Lower leg skin (tissue), 4 donors: Measurements from ENCODE around the gene DPEP2. TPM values are rescaled to one million over a fixed set of nuclear protein-coding genes. Genes with fewer than 3 reads are reported as not detected.
"Not testable (repeated sequence)": the region's sequence is repeated elsewhere in the genome, so short reads cannot be mapped to it uniquely, and the experiment has no call there.

Experiments
- DNase-seq, 2 donors: peaks; one replicate each; pipeline ENCODE4 v3.0.0-alpha.2; 2019; ENCODE audit warnings: low spot score in 2 of 2
- H3K4me3 ChIP-seq: fragments of 200-600 bp; sonication (generic); 2 replicates; pipeline ENCODE4 v1.5.1; 2017; ENCODE audit warnings: mild to moderate bottlenecking, low read depth; ENCODE audit not compliant: poor library complexity, severe bottlenecking
- POLR2A ChIP-seq, 2 donors: fragments of 450-650 bp; IDR thresholded peaks; one replicate each; pipeline ENCODE4 v1.6.1; 2016 to 2017; ENCODE audit warnings: antibody characterized with exemption in 2 of 2, mild to moderate bottlenecking in 1 of 2, moderate library complexity in 1 of 2
- WGBS, 2 donors: methylation state at CpG; one replicate each; pipeline ENCODE4 v1.1.5; 2018; 5-methylcytosine and 5-hydroxymethylcytosine counted together
- intact Hi-C: fragments of 100-400 bp; cut with DNase I; formaldehyde crosslinking; loops from one replicate; pipeline ENCODE4 v1.15.0; 2023; ENCODE audit warnings: low total_unique reads
- total RNA-seq, 4 donors: library from RNA; depleted of rRNA; stranded (reverse); fragments of >200 nt; gene quantifications; one replicate each; pipeline ENCODE4 v1.1.0, GENCODE V29; 2016
- TF ChIP-seq, protein P1 (sequence below), 3 donors: fragments of 450-650 bp; IDR thresholded peaks; one replicate each; pipeline ENCODE4 v1.5.1; 2016; ENCODE audit warnings: antibody characterized with exemption in 3 of 3, mild to moderate bottlenecking in 3 of 3, moderate library complexity in 2 of 3

The DPEP2 gene, protein sequence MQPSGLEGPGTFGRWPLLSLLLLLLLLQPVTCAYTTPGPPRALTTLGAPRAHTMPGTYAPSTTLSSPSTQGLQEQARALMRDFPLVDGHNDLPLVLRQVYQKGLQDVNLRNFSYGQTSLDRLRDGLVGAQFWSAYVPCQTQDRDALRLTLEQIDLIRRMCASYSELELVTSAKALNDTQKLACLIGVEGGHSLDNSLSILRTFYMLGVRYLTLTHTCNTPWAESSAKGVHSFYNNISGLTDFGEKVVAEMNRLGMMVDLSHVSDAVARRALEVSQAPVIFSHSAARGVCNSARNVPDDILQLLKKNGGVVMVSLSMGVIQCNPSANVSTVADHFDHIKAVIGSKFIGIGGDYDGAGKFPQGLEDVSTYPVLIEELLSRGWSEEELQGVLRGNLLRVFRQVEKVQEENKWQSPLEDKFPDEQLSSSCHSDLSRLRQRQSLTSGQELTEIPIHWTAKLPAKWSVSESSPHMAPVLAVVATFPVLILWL
- 1 to 10 TPM in 3 of 4 donors, under 1 TPM in 1; 0.52 to 5.9 (median 1.7) TPM for total RNA-seq

DNA sequence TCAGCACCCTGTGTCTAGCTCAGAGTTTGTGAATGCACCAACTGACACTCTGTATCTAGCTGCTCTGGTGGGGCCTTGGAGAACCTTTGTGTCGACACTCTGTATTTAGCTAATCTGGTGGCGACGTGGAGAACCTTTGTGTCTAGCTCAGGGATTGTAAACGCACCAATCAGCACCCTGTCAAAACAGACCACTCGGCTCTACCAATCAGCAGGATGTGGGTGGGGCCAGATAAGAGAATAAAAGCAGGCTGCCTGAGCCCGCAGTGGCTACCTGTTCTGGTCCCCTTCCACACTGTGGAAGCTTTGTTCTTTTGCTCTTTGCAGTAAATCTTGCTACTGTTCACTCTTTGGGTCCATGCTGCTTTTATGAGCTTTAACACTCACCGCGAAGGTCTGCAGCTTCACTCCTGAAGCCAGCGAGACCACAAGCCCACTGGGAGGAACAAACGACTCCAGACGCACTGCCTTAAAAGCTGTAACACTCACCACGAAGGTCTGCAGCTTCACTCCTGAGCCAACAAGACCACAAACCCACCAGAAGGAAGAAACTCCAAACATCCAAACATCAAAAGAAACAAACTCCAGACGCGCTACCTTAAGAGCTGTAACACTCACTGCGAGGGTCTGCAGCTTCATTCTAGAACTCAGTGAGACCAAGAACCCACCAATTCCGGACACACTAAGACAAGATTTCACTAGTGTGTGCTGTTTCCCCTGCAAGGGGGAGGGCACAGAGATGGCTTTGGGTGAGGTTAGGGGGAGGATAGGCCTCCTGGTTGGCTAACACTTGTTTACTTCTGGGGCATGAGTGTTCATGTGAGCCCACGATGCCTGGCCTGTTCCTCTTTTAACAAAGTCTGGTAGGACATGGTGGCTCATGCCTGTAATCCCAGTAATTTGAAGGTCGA lies at the start of gene DPEP2:
DPEP2 (minus strand) TSS at position 706 of the 910 bp plus-strand sequence. CDS start 6,272 bp downstream, outside the sequence.
- DNase-seq: peak in 1 of 2 donors; percentile 41
- not testable (repeated sequence) for H3K4me3 ChIP-seq
- 71 to 75% methylated on average over 18 of the region's 18 CpGs for WGBS, 2 donors
- intact Hi-C loops: loop anchor here (10.0 kb wide), 1 partner anchor 226 kb away; no protein-coding TSS in a partner anchor

DNA sequence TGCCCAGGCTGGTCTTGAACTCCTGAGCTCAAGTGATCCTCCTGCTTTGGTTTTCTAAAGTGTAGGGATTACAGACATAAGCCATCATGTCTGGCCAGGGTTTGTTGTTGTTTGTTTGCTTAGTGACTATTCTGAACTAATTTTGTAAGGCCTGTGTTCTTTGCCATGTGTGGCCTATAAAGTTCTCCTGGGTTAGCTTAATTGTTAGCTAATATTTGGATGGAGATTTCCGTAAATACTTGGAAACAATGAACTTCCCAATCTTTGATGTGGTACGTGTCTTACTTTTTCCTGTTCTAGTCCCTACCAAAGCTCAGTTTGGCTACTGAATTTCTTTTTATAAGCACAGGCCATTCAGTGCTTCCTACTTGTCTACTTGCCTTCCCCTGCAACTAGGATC lies 48.7 kb upstream of the DPEP2 start:
- intact Hi-C loops: loop anchor here (10.0 kb wide), 1 partner anchor 223 kb away; no protein-coding TSS in a partner anchor

DNA sequence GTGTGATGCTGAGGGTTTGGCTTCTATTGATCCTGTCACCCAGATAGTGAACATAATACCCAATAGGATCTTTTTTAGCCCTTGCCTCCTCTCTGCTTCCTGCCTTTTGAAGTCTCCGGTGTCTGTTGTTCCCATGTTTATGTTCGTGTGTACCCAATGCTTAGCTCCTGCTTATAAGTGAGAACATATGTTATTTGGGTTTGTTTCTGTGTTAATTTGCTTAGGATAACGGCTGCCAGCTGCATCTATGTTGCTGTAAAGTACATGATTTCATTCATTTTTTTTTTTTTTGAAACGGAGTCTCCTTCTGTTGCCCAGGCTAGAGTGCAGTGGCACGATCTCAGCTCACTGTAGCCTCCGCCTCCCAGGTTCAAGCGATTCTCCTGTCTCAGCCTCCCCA lies 46.8 kb upstream of the DPEP2 start:
- no peak for TF ChIP-seq POLR2A (IDR thresholded peaks at IDR 0.05)
- TF ChIP-seq, protein P1, sequence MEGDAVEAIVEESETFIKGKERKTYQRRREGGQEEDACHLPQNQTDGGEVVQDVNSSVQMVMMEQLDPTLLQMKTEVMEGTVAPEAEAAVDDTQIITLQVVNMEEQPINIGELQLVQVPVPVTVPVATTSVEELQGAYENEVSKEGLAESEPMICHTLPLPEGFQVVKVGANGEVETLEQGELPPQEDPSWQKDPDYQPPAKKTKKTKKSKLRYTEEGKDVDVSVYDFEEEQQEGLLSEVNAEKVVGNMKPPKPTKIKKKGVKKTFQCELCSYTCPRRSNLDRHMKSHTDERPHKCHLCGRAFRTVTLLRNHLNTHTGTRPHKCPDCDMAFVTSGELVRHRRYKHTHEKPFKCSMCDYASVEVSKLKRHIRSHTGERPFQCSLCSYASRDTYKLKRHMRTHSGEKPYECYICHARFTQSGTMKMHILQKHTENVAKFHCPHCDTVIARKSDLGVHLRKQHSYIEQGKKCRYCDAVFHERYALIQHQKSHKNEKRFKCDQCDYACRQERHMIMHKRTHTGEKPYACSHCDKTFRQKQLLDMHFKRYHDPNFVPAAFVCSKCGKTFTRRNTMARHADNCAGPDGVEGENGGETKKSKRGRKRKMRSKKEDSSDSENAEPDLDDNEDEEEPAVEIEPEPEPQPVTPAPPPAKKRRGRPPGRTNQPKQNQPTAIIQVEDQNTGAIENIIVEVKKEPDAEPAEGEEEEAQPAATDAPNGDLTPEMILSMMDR (IDR thresholded peaks at IDR 0.05): no peak
- no peak overlapping the region for H3K4me3 ChIP-seq
- WGBS, 2 donors: 79 to 84% methylated on average over 7 of the region's 7 CpGs
- DNase-seq: no peak
- intact Hi-C loops: loop anchor here (10.0 kb wide), 1 partner anchor 221 kb away; no protein-coding TSS in a partner anchor

More for the DNA sequence above, 48.7 kb upstream of the DPEP2 start:
- DNase-seq: no peak
- 74 to 79% methylated on average over 2 of the region's 2 CpGs for WGBS, 2 donors
- TF ChIP-seq, protein P1 (IDR thresholded peaks at IDR 0.05): no peak
- TF ChIP-seq POLR2A (IDR thresholded peaks at IDR 0.05): no peak
- no peak overlapping the region for H3K4me3 ChIP-seq

DNA sequence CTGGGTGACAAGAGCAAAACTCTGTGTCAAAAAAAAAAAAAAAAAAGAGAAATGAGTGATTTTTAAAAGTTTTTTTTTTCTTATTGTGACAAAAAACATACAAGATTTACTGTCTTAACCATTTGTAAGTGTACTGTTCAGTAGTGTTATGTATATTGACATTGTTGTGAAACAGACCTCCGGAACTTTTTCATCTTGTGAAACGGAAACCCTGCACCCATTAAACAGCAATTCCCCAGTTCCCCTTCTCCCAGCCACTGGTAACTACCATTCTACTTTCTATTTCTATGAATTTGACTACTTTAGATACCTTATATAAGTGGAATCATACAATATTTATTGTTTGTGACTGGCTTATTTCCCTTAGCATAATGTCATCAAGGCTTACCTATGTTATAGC lies 42.5 kb upstream of the DPEP2 start:
- WGBS, 2 donors: 79 to 87% methylated on average over 2 of the region's 2 CpGs

DNA sequence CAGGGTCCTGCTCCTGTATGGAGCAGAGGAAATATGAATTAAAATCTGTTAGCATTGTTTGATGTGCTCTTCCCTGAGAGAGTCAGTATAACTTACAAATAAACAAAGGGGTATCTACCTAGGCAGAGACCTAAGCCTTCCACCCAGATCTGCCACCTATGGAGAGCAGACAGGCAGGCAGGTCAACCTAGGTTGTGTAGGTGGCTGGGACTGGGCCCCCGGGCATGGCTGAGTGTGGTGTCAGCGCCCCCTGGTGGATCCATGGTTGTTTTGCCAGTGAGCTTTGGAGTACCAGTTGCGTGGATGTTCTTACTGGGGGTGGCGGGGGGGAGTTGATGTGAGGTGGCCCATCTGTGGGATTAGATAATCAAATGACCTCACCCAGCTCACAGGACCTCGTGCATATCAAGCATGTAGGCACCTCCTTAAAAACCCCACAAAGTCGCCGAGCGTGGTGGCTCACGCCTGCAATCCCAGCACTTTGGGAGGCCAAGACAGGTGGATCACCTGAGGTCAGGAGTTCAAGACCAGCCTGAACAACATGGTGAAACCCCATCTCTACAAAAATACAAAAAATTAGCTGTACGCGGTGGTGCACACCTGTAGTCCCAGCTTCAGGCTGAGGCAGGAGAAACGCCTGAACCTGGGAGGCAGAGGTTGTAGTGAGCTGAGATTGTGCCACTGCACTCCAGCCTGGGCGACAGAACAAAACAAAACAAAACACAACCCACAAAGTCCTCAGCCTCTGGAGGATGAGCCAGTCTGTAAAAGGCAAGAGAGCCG lies 41.4 kb upstream of the DPEP2 start:
- WGBS, 2 donors: 62 to 82% methylated on average over 10 to 14 of the region's 14 CpGs
- TF ChIP-seq, protein P1 (IDR thresholded peaks at IDR 0.05): peak in 1 of 3 donors; percentile 72
- no peak for TF ChIP-seq POLR2A (IDR thresholded peaks at IDR 0.05)
- intact Hi-C loops: loop anchor here (5.0 to 10.0 kb wide), 2 partner anchors 48 to 216 kb away; no protein-coding TSS in a partner anchor
- no peak overlapping the region for H3K4me3 ChIP-seq
- DNase-seq: peak; percentile 78 to 97

More for the DNA sequence above, 42.5 kb upstream of the DPEP2 start:
- TF ChIP-seq POLR2A (IDR thresholded peaks at IDR 0.05): no peak
- TF ChIP-seq, protein P1 (IDR thresholded peaks at IDR 0.05): no peak
- intact Hi-C loops: loop anchor here (5.0 to 10.0 kb wide), 2 partner anchors 49 to 217 kb away; no protein-coding TSS in a partner anchor
- H3K4me3 ChIP-seq: no peak overlapping the region
- DNase-seq: no peak
